Chondrocyte (in vitro differentiated cells): ENCODE measurements around the gene MND1. TPM values are rescaled to one million over a fixed set of nuclear protein-coding genes. Genes with fewer than 3 reads are reported as not detected.

Experiments
- DNase-seq: peaks from one replicate; pipeline ENCODE4 v3.0.0; 2021; ENCODE audit warnings: mixed read lengths, low spot score
- H3K27ac Mint-ChIP-seq: one replicate; pipeline ENCODE4 v1.8.0; 2021; ENCODE audit warnings: mild to moderate bottlenecking, moderate library complexity, mixed read lengths; ENCODE audit not compliant: unreplicated experiment
- H3K27me3 Mint-ChIP-seq: 2 replicates; pipeline ENCODE4 v1.8.0; 2021; ENCODE audit warnings: low read depth, mixed read lengths
- H3K36me3 Mint-ChIP-seq: 2 replicates; pipeline ENCODE4 v1.8.0; 2021; ENCODE audit warnings: low read depth, mixed read lengths
- H3K4me1 Mint-ChIP-seq: 2 replicates; pipeline ENCODE4 v1.8.0; 2021; ENCODE audit warnings: low read depth, mild to moderate bottlenecking, mixed read lengths
- H3K4me3 Mint-ChIP-seq: one replicate; pipeline ENCODE4 v1.8.0; 2021; ENCODE audit warnings: mild to moderate bottlenecking, moderate library complexity, mixed read lengths; ENCODE audit not compliant: unreplicated experiment
- H3K9me3 Mint-ChIP-seq: 2 replicates; pipeline ENCODE4 v1.8.0; 2021; ENCODE audit warnings: low read depth, mixed read lengths
- total RNA-seq: library from RNA; stranded (reverse); gene quantifications from 3 replicates; pipeline ENCODE4 v1.2.1, GENCODE V29; 2021
- TF ChIP-seq, protein P1 (sequence below): fragments of 200-600 bp; sonication (generic); IDR thresholded peaks from 2 replicates; pipeline ENCODE4 v1.5.0; 2021; ENCODE audit warnings: antibody characterized with exemption, mild to moderate bottlenecking, moderate library complexity

Gene MND1
- total RNA-seq, 1 donor from 2014 or later, result 0.90 TPM

DNA sequence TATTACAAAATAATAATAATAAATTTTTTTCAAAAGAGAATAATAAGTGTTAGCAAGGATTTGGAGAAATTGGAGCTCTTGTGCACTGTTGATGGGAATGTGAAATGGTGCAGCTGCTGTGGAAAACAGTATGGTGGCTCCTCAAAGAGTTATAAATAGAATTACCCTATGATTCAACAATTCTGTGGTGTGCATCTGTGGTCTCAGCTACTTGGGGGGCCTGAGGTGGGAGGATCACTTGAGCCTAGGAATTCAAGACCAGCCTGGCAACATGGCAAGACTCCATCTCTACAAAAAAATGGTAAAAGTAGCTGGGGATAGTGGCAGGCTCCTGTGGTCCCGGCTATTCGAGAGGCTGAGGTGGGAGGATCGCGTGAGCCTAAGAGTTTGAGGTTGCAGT, 19.6 kb downstream of the MND1 start:
- Mint-ChIP-seq H3K27me3 (no peaks in the 10 kb centered on the region), H3K4me3 (no peak overlapping the region), H3K9me3 (peaks cover 8% of the 10 kb centered on the region), H3K27ac (no peak overlapping the region), H3K36me3 (no peaks in the 10 kb centered on the region), H3K4me1 (no peaks in the 10 kb centered on the region)
- TF ChIP-seq, protein P1, sequence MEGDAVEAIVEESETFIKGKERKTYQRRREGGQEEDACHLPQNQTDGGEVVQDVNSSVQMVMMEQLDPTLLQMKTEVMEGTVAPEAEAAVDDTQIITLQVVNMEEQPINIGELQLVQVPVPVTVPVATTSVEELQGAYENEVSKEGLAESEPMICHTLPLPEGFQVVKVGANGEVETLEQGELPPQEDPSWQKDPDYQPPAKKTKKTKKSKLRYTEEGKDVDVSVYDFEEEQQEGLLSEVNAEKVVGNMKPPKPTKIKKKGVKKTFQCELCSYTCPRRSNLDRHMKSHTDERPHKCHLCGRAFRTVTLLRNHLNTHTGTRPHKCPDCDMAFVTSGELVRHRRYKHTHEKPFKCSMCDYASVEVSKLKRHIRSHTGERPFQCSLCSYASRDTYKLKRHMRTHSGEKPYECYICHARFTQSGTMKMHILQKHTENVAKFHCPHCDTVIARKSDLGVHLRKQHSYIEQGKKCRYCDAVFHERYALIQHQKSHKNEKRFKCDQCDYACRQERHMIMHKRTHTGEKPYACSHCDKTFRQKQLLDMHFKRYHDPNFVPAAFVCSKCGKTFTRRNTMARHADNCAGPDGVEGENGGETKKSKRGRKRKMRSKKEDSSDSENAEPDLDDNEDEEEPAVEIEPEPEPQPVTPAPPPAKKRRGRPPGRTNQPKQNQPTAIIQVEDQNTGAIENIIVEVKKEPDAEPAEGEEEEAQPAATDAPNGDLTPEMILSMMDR, result no peak
- DNase-seq, result no peak

DNA sequence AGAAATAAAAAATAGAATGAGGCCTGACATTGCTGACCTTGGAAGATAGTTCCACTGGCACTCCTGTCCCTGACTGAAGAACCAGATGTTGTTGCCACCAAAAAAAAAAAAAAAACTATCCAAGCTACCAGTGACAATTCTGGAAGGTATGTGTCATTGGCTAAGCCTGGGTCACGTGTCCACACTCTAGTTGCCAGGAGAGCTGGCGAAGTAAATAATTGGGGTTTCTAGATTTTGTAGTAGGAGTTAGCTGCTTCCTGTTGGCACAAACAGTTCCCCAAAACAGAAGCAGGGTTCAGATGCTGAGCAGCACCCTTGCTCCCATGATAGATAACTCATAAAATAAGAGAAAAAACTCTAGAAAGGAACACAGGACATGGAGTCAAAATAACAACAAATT, 20.5 kb downstream of the MND1 start:
- Mint-ChIP-seq H3K36me3 (no peaks in the 10 kb centered on the region), H3K9me3 (peaks cover 8% of the 10 kb centered on the region), H3K4me1 (no peaks in the 10 kb centered on the region), H3K27ac (no peak overlapping the region), H3K4me3 (no peak overlapping the region), H3K27me3 (no peaks in the 10 kb centered on the region)
- TF ChIP-seq, protein P1, result no peak
- no peak for DNase-seq

DNA sequence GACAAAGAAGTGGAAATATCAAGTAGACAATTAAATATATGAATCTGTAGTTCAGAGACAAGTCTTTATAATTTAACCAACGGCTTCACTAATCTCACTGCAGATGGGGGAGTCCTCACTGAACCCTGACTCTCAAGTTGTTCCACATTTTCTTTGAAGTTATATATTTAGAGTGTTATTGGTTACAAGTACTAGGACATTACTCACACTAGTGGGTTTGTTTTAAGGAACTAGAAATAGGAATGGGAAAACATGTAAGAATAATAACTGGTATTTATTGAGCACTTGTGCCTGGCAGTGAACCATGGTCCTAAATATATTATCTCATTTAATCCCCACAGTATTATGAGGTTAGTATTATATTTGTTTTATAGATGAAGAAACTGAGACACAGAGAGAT, 22.0 kb downstream of the MND1 start:
- H3K27ac Mint-ChIP-seq, result no peak overlapping the region
- TF ChIP-seq, protein P1, result no peak
- peaks cover 13% of the 10 kb centered on the region for H3K9me3 Mint-ChIP-seq
- H3K36me3 Mint-ChIP-seq, result peaks cover 2% of the 10 kb centered on the region
- no peak for DNase-seq
- no peak overlapping the region for H3K4me3 Mint-ChIP-seq
- H3K4me1 Mint-ChIP-seq, result no peaks in the 10 kb centered on the region
- H3K27me3 Mint-ChIP-seq, result no peaks in the 10 kb centered on the region

DNA sequence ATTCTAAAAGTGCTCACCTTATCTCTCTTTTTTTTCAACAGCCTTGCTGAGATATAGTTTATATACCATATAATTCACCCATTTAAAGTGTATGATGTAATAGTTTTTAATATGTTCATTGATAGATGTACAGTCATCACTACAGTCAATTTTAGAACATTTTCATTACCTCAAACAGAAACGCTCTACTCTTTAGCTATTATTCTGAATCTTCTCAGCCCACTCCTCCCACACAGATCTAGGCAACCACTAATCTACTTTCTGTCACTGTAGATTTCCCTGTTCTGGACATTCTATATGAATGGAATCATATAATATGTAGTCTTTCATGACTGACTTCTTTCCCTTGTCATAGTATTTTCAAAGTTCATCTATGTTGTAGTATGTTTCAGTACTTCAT, 22.6 kb downstream of the MND1 start:
- peaks cover 18% of the 10 kb centered on the region for H3K9me3 Mint-ChIP-seq
- no peak overlapping the region for H3K4me3 Mint-ChIP-seq
- DNase-seq, result no peak
- no peaks in the 10 kb centered on the region for H3K4me1 Mint-ChIP-seq
- no peaks in the 10 kb centered on the region for H3K27me3 Mint-ChIP-seq
- H3K36me3 Mint-ChIP-seq, result peaks cover 2% of the 10 kb centered on the region
- H3K27ac Mint-ChIP-seq, result no peak overlapping the region
- TF ChIP-seq, protein P1, result no peak

DNA sequence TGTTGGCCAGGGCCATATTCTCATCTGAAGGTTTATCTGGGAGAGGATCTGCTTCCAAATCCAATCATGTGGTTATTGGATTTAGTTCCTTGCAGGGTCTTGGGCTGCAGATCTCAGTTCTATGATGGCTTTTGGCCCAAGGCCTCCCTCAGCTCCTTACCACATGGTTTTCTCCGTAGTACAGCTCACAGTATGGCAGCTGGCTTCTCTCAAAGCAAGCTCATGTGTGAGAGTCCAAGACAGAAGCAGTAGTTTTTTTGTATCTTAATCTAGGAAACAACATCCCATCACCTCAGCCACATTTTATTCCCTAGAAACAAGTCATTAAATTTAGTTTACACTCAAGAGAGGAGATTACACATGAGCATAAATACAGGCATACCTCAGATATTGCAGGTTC, 24.5 kb downstream of the MND1 start:
- Mint-ChIP-seq H3K27me3 (no peaks in the 10 kb centered on the region), H3K27ac (no peak overlapping the region), H3K9me3 (peaks cover 24% of the 10 kb centered on the region), H3K4me1 (peaks cover under 1% of the 10 kb centered on the region), H3K4me3 (no peak overlapping the region), H3K36me3 (peaks cover 5% of the 10 kb centered on the region)
- no peak for DNase-seq
- TF ChIP-seq, protein P1, result no peak
